ENCODE measurements around the gene FAM20B. TPM values are rescaled to one million over a fixed set of nuclear protein-coding genes. Genes with fewer than 3 reads are reported as not detected.

Gene FAM20B
- total RNA-seq, 1 experiment from 2014 or later, result 35.4 TPM

DNA sequence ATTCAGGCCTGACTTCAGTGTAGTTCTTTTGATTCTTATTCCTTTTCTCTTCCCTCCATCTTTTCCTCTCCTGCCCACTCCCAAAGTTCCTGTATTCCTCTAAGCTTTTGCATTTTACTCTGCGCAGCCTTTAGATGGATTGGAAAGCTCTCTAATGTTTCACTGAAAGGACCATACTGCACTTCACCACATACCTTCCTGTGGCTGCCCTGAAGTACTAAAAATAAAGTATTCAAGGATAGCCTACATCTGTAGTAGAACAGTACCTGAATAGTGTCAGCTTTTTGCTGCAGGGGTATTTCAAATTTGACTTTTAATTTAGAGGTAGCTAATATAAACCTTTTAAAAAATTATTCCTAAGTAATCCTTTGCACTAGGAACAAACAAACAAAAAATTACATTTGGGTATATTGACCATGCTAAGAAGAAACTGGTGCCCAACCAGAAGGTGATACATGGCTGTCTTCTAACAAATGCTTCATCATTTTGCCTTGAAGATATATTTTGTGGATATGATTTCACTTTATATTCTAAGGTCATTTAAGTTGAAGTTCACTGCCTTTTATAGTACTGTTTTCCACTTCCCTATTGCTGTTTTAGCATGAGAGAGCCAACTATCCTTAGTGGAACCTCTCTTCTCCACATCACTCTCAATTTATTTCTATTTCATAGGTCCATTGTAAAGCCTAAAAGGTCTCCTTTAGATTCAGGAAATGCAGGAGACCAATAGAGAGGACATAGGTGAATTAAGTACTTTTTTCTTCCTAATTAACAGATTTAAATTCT, 22.8 kb downstream of the FAM20B start:
- Histone ChIP-seq H4K91ac (ENCODE audit: insufficient read length, low read depth, low read length) (no peak overlapping the region), H3K9me3 (ENCODE audit: control insufficient read depth, low read depth, low read length) (no peaks in the 10 kb centered on the region), H3K18ac (ENCODE audit: insufficient read length, low read depth, low read length) (no peak overlapping the region), H2BK12ac (ENCODE audit: insufficient read length, low read depth, low read length) (no peak overlapping the region), H3K27me3 (ENCODE audit: insufficient read depth, low read length) (no peaks in the 10 kb centered on the region), H2AFZ (ENCODE audit: low read length) (no peak overlapping the region), H4K20me1 (ENCODE audit: control insufficient read depth, insufficient read depth, insufficient read length) (no peaks in the 10 kb centered on the region), H3K27ac (ENCODE audit: insufficient read length, low read depth, low read length) (no peak overlapping the region), H2BK5ac (ENCODE audit: insufficient read length, low read length) (no peak overlapping the region), H3K23ac (ENCODE audit: insufficient read length, low read depth, low read length) (no peak overlapping the region), H3K14ac (ENCODE audit: insufficient read depth, low read length) (no peak overlapping the region), H3K4me2 (ENCODE audit: insufficient read depth, insufficient read length, low read length) (no peak overlapping the region), H3K4ac (ENCODE audit: low read depth, low read length) (no peak overlapping the region), H3K79me1 (ENCODE audit: insufficient read depth, low read depth, low read length, poor library complexity, severe bottlenecking) (no peaks in the 10 kb centered on the region), H4K5ac (ENCODE audit: insufficient read length, low read depth, low read length) (no peak overlapping the region), H3K79me2 (ENCODE audit: insufficient read depth, low read length) (no peaks in the 10 kb centered on the region), H2BK15ac (ENCODE audit: low read depth, low read length) (no peak overlapping the region), H2BK120ac (ENCODE audit: low read depth, low read length, poor library complexity, severe bottlenecking) (no peak overlapping the region), H2BK20ac (ENCODE audit: low read depth, low read length, poor library complexity, severe bottlenecking) (no peak overlapping the region), H2AK5ac (ENCODE audit: insufficient read length, low read length) (no peak overlapping the region), H3K56ac (ENCODE audit: insufficient read length, low read depth, low read length) (no peak overlapping the region), H3K4me1 (ENCODE audit: insufficient read depth, low read length) (no peaks in the 10 kb centered on the region), H3T11ph (ENCODE audit: low read length) (no peak overlapping the region), H3K9ac (ENCODE audit: extremely low read depth, insufficient read length, low read length) (no peak overlapping the region), H3K23me2 (ENCODE audit: insufficient read length, low read depth, low read length, poor library complexity, severe bottlenecking) (no peaks in the 10 kb centered on the region), H4K8ac (replicated peaks; ENCODE audit: insufficient read length, low read depth, low read length) (no peak overlapping the region)
- Mint-ChIP-seq H3K4me3 (no peak overlapping the region), H3K27me3 (ENCODE audit: low read depth) (no peaks in the 10 kb centered on the region), H3K27ac (no peak overlapping the region), H3K4me1 (no peaks in the 10 kb centered on the region), H3K36me3 (ENCODE audit: insufficient read depth in 1 of 3, low read depth in 3 of 3) (peaks cover 0 to 7% (median 3%) of the 10 kb centered on the region in 3 experiments; a peak in 3 of 7 replicates), H3K9me3 (no peaks in the 10 kb centered on the region)
- TF ChIP-seq, protein P1, sequence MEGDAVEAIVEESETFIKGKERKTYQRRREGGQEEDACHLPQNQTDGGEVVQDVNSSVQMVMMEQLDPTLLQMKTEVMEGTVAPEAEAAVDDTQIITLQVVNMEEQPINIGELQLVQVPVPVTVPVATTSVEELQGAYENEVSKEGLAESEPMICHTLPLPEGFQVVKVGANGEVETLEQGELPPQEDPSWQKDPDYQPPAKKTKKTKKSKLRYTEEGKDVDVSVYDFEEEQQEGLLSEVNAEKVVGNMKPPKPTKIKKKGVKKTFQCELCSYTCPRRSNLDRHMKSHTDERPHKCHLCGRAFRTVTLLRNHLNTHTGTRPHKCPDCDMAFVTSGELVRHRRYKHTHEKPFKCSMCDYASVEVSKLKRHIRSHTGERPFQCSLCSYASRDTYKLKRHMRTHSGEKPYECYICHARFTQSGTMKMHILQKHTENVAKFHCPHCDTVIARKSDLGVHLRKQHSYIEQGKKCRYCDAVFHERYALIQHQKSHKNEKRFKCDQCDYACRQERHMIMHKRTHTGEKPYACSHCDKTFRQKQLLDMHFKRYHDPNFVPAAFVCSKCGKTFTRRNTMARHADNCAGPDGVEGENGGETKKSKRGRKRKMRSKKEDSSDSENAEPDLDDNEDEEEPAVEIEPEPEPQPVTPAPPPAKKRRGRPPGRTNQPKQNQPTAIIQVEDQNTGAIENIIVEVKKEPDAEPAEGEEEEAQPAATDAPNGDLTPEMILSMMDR (conservative IDR thresholded peaks at IDR 0.05), result no peak
- WGBS (ENCODE audit: extremely low coverage, insufficient read length, low lambda C conversion rate), result no CpG with 5 or more reads among the region's 1 CpG
- DNase-seq, result no peak

Measured in H9 (cell line).